Mesendoderm (in vitro differentiated cells): ENCODE results near the gene CARD10.

Experiments
- DNase-seq: peaks from one replicate; pipeline ENCODE4 v3.0.0; 2013
- H2AK5ac ChIP-seq: 2 replicates; pipeline ENCODE4 v1.6.1; 2013; ENCODE audit warnings: low read length, inconsistent platforms
- H2BK120ac ChIP-seq: 2 replicates; pipeline ENCODE4 v1.6.1; 2013; ENCODE audit warnings: low read depth, mild to moderate bottlenecking, low read length, moderate library complexity, mixed read lengths
- H2BK15ac ChIP-seq: replicated peaks from 2 replicates; pipeline ENCODE4 v1.6.1; 2013; ENCODE audit warnings: low read depth, mild to moderate bottlenecking, moderate library complexity
- H2BK5ac ChIP-seq: 2 replicates; pipeline ENCODE4 v1.6.1; 2013; ENCODE audit warnings: low read length, inconsistent platforms
- H3K18ac ChIP-seq: 2 replicates; pipeline ENCODE4 v1.6.1; 2013; ENCODE audit warnings: mild to moderate bottlenecking, low read length, mixed read lengths
- H3K23ac ChIP-seq: one replicate; pipeline ENCODE4 v1.6.1; 2013; ENCODE audit warnings: low read length
- H3K27ac ChIP-seq: 2 replicates; pipeline ENCODE4 v1.5.1; 2013; ENCODE audit warnings: low read depth, mild to moderate bottlenecking, inconsistent platforms, low read length, moderate library complexity
- H3K27me3 ChIP-seq: 2 replicates; pipeline ENCODE4 v1.6.1; 2013; ENCODE audit warnings: low read length, control low read depth, mild to moderate bottlenecking, inconsistent platforms; ENCODE audit not compliant: insufficient read depth, poor library complexity
- H3K36me3 ChIP-seq: 2 replicates; pipeline ENCODE4 v1.6.1; 2013; ENCODE audit warnings: low read length, inconsistent platforms; ENCODE audit not compliant: control insufficient read depth, insufficient read depth
- H3K4ac ChIP-seq: one replicate; pipeline ENCODE4 v1.6.1; 2013; ENCODE audit warnings: low read depth, mild to moderate bottlenecking, low read length, moderate library complexity
- H3K4me1 ChIP-seq: 2 replicates; pipeline ENCODE4 v1.6.1; 2013; ENCODE audit warnings: low read depth, low read length, inconsistent platforms; ENCODE audit not compliant: control insufficient read depth
- H3K4me2 ChIP-seq: 2 replicates; pipeline ENCODE4 v1.6.1; 2013; ENCODE audit warnings: low read length
- H3K4me3 ChIP-seq: 2 replicates; pipeline ENCODE4 v1.5.1; 2013; ENCODE audit warnings: mild to moderate bottlenecking, low read length
- H3K56ac ChIP-seq: one replicate; pipeline ENCODE4 v1.6.1; 2013; ENCODE audit warnings: low read length
- H3K79me1 ChIP-seq: 2 replicates; pipeline ENCODE4 v1.6.1; 2013; ENCODE audit warnings: low read length, inconsistent platforms
- H3K79me2 ChIP-seq: 2 replicates; pipeline ENCODE4 v1.6.1; 2013; ENCODE audit warnings: mild to moderate bottlenecking, low read length; ENCODE audit not compliant: control insufficient read depth, insufficient read depth
- H3K9ac ChIP-seq: 2 replicates; pipeline ENCODE4 v1.6.1; 2013; ENCODE audit warnings: low read length, inconsistent platforms
- H4K5ac ChIP-seq: one replicate; pipeline ENCODE4 v1.6.1; 2013; ENCODE audit warnings: low read length
- H4K8ac ChIP-seq: one replicate; pipeline ENCODE4 v1.6.1; 2013; ENCODE audit warnings: low read depth, mild to moderate bottlenecking, control low read depth, low read length, moderate library complexity
- WGBS: extraction: QIAGEN DNeasy Blood & Tissue Kit; methylation state at CpG from one replicate; pipeline ENCODE4 v1.1.7; 2013; ENCODE audit warnings: low lambda C conversion rate, missing lambda C conversion rate; ENCODE audit not compliant: insufficient coverage; ENCODE audit errors: extremely low coverage; 5-methylcytosine and 5-hydroxymethylcytosine counted together

Gene CARD10

DNA sequence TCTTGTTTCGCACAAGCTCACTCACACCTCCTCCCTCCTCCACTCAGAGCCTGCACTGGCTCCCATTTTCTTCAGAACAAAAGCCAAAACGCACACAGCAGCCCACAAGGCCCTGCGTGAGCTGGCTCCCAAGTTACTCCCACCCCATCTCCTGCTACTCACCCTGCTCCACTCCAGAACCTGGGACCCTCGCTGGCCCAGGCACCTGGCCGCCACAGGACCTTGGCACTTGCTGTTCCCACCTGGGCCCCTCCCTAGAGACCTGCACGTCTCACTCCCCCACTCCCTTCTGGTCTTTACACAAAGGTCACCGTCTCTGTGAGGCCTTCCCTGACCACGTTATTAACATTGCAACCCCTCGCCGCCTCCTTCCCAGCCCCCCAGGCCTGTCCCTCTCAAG is 32.1 kb downstream of the CARD10 start:
- H2AK5ac ChIP-seq: no peak overlapping the region
- no peaks in the 10 kb centered on the region for H3K79me1 ChIP-seq
- H3K4ac ChIP-seq: no peak overlapping the region
- no peak overlapping the region for H3K9ac ChIP-seq
- no peak overlapping the region for H3K27ac ChIP-seq
- no peaks in the 10 kb centered on the region for H3K36me3 ChIP-seq
- H4K5ac ChIP-seq: no peak overlapping the region
- no peak overlapping the region for H4K8ac ChIP-seq
- H2BK120ac ChIP-seq: no peak overlapping the region
- H2BK15ac ChIP-seq: no peak overlapping the region
- H3K56ac ChIP-seq: no peak overlapping the region
- no peaks in the 10 kb centered on the region for H3K79me2 ChIP-seq
- no peak for DNase-seq
- no CpG with 5 or more reads among the region's 10 CpGs for WGBS
- no peak overlapping the region for H3K23ac ChIP-seq
- H3K4me3 ChIP-seq: no peak overlapping the region
- no peak overlapping the region for H3K4me2 ChIP-seq
- H3K18ac ChIP-seq: no peak overlapping the region
- H3K27me3 ChIP-seq: no peaks in the 10 kb centered on the region
- no peak overlapping the region for H2BK5ac ChIP-seq
- peaks cover 2% of the 10 kb centered on the region for H3K4me1 ChIP-seq

DNA sequence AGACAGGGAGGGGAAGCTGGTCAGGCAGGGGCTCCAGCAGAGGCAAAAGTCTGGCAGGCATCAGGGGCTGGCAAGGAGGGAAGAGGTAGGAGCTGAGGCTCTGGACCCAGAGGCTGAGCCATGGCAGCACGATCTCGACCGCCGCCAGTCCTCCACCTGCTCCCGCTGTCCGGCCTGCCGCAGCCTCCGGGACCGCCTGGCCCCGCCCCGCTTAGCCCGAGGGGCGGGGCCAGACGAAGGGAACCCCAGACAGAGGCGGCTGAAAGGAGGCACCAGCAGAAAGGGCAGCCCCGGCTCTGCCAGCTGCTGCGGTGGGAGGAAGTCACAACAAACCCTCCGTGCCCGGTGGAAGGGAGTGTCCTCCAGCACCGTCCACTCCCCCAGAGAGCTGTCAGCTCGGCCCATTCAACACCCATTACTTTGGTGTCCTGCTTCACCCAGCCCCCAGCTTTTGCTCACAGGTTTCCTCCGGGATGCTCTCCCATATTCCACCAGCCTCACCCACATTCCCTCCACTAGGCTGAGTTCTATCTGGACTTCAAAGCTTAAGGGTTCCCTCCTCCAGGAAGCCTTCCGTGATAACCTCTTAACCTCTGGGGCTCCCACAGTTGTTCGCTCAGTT is 32.9 kb downstream of the CARD10 start, which contains the start of gene MFNG:
TSS of gene MFNG (minus strand) at position 161 of the 622 bp plus-strand sequence. CDS start 207 bp downstream, outside the sequence.
- H4K5ac ChIP-seq: no peak within 1 kb of the TSS
- no peak within 1 kb of the TSS for H2AK5ac ChIP-seq
- peak within 1 kb of the TSS; percentile 56 for H3K56ac ChIP-seq
- no peaks in the 10 kb centered on the region for H3K27me3 ChIP-seq
- no peaks in the 10 kb centered on the region for H3K79me1 ChIP-seq
- no peak within 1 kb of the TSS for H4K8ac ChIP-seq
- no peak within 1 kb of the TSS for H3K18ac ChIP-seq
- no peak within 1 kb of the TSS for H3K27ac ChIP-seq
- peak within 1 kb of the TSS; percentile 44 for H3K4me2 ChIP-seq
- H2BK120ac ChIP-seq: no peak within 1 kb of the TSS
- no peak within 1 kb of the TSS for H3K4me3 ChIP-seq
- H3K4ac ChIP-seq: no peak within 1 kb of the TSS
- peak within 1 kb of the TSS; percentile 66 for H3K23ac ChIP-seq
- H2BK15ac ChIP-seq: no peak within 1 kb of the TSS
- peaks cover 2% of the 10 kb centered on the region for H3K4me1 ChIP-seq
- H3K36me3 ChIP-seq: no peaks in the 10 kb centered on the region
- no peaks in the 10 kb centered on the region for H3K79me2 ChIP-seq
- no peak within 1 kb of the TSS for H2BK5ac ChIP-seq
- no peak within 1 kb of the TSS for H3K9ac ChIP-seq
- WGBS: no CpG with 5 or more reads among the region's 24 CpGs
- peak; percentile 60 for DNase-seq

DNA sequence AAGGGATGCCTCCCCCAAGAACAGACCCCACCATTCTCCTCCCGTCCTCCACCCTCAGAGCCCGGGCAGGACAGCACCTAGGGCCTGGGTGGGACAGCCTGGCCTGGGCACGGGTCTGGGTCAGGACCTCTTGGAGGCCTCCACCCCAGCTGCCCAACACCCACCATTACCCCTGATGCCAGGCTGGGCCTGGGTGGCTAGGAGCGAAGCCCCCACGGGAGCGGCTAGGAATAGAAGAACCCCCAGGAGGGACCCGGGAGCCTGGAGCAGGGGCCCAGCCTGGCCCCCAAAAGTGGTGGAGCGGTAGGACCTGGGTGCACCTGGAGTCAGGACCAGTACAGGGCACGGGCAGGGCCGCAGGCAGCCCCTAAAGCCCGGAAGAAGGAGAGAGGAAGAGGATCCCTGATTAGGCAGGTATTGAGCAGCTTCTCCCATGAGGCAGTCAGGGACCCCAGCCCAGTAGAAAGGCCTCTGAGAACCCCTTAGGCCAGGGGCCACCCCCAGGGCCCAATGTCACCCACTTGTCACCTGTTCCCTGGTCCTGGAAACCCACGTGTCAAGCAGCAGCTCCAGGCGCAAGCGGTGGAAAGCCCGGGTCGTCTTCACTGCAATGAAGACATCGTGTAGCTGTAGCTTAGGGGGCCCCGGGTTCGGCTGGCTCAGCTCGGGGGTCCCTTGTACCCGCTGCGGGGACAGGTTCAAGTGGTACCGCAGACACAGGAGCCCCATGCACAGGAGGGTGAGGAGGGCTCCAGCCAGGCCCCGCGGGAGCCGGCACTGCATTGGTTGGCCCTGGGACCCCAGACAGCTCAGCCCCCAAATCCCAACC is 33.6 kb downstream of the CARD10 start:
- Histone ChIP-seq H3K4me3 (no peak overlapping the region), H3K23ac (peak overlapping the region; percentile 66), H3K18ac (no peak overlapping the region), H4K5ac (no peak overlapping the region), H3K56ac (no peak overlapping the region), H3K36me3 (no peaks in the 10 kb centered on the region), H4K8ac (no peak overlapping the region), H2BK15ac (no peak overlapping the region), H3K79me1 (no peaks in the 10 kb centered on the region), H3K4ac (no peak overlapping the region), H3K27me3 (no peaks in the 10 kb centered on the region), H3K27ac (no peak overlapping the region), H2AK5ac (no peak overlapping the region), H2BK5ac (no peak overlapping the region), H2BK120ac (no peak overlapping the region), H3K4me1 (peaks cover 2% of the 10 kb centered on the region), H3K4me2 (no peak overlapping the region), H3K79me2 (no peaks in the 10 kb centered on the region), H3K9ac (no peak overlapping the region)
- no peak for DNase-seq
- WGBS: no CpG with 5 or more reads among the region's 26 CpGs

DNA sequence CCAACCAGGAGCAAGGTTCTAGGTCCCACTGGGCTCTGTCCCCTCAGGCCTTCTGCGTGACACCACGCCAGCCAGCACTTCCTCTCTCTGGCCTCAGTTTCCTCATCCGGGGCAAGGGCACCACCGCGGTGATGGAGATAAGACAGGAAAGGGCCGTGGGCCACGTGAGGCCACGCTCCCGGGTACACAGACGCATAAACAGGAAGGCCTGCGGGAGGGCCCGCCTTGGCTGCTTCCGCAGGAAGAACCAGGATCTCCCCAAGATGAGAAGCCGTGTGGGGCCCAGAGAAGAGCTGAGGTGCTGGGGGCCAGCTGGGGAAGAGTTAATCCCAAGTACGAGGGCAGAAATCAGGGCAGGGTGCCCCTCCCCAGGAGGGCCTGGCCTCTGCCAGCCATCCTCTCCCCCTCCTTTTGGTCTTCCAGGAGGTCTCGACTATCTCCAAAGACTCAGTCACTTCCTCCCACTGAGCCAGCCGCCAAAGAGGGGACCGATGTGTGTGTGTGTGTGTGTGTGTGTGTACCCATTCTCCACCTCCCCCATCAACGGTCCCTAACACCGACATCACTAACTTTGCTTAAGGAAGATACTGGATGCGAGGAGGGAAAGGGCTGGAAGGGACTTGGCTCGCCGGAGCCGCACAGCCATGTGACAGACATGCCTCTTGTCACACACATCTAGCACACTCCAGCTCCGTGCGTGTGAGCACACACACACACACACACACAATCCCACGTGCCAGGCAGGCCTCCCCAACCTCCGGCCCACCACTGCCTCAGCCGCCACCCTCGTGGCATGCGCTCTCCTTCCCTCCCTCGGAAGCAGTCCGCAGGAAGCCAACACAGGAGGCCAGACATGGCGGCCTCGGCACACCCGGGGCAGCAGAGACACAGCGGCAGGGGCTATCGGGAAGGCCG is 34.5 kb downstream of the CARD10 start:
- no peak overlapping the region for H3K27ac ChIP-seq
- H3K27me3 ChIP-seq: no peaks in the 10 kb centered on the region
- H2BK5ac ChIP-seq: no peak overlapping the region
- H3K79me2 ChIP-seq: no peaks in the 10 kb centered on the region
- no peaks in the 10 kb centered on the region for H3K79me1 ChIP-seq
- no peak overlapping the region for H3K56ac ChIP-seq
- WGBS: no CpG with 5 or more reads among the region's 39 CpGs
- H3K18ac ChIP-seq: no peak overlapping the region
- H2AK5ac ChIP-seq: no peak overlapping the region
- H4K8ac ChIP-seq: no peak overlapping the region
- H3K4ac ChIP-seq: no peak overlapping the region
- DNase-seq: no peak
- no peak overlapping the region for H4K5ac ChIP-seq
- H3K4me2 ChIP-seq: no peak overlapping the region
- no peaks in the 10 kb centered on the region for H3K36me3 ChIP-seq
- H2BK15ac ChIP-seq: no peak overlapping the region
- H2BK120ac ChIP-seq: no peak overlapping the region
- H3K23ac ChIP-seq: peak overlapping the region; percentile 66
- H3K4me1 ChIP-seq: peaks cover 2% of the 10 kb centered on the region
- H3K9ac ChIP-seq: no peak overlapping the region
- no peak overlapping the region for H3K4me3 ChIP-seq

DNA sequence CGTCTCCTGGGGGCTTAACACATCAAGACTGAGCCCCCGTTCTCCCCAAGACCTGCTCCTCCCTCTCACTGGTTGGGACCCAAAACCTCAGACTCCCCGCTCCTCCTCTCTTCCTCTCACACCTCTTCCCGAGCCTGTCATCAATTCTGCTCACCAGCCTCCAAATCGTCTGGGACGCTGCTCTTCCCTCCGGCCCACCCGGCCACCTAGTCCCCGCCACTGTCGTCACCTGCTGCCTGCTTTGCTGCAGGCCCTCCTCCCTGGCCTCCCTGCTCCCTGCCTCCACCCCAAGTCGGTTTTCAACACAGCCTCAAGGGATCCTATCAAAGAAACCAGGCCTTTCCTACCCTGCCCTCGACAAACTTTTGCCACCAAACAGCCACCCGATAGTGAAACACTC is 36.2 kb downstream of the CARD10 start:
- H3K4ac ChIP-seq: no peak overlapping the region
- no peak overlapping the region for H2BK5ac ChIP-seq
- H2AK5ac ChIP-seq: no peak overlapping the region
- H3K4me1 ChIP-seq: peaks cover 2% of the 10 kb centered on the region
- H3K36me3 ChIP-seq: no peaks in the 10 kb centered on the region
- no peak overlapping the region for H3K56ac ChIP-seq
- WGBS: no CpG with 5 or more reads among the region's 13 CpGs
- no peak overlapping the region for H3K9ac ChIP-seq
- H4K8ac ChIP-seq: no peak overlapping the region
- no peak overlapping the region for H2BK120ac ChIP-seq
- H2BK15ac ChIP-seq: no peak overlapping the region
- no peak overlapping the region for H3K27ac ChIP-seq
- no peak overlapping the region for H3K4me3 ChIP-seq
- H3K18ac ChIP-seq: no peak overlapping the region
- no peak overlapping the region for H3K4me2 ChIP-seq
- H3K79me2 ChIP-seq: no peaks in the 10 kb centered on the region
- no peaks in the 10 kb centered on the region for H3K27me3 ChIP-seq
- no peak overlapping the region for H3K23ac ChIP-seq
- no peak overlapping the region for H4K5ac ChIP-seq
- H3K79me1 ChIP-seq: no peaks in the 10 kb centered on the region
- no peak for DNase-seq
